Renal cortical epithelial cell (primary cell): ENCODE measurements around the gene TFAP2C. TPM values are rescaled to one million over a fixed set of nuclear protein-coding genes. Genes with fewer than 3 reads are reported as not detected.
"Not testable (repeated sequence)": the region's sequence is repeated elsewhere in the genome, so short reads cannot be mapped to it uniquely, and the experiment has no call there.

Source experiments
- DNase-seq: peaks from one replicate; pipeline ENCODE4 v3.0.0-alpha.2; 2011; ENCODE audit warnings: low read depth
- total RNA-seq: library from RNA; depleted of rRNA; stranded (reverse); fragments of >200 nt; gene quantifications from 2 replicates; pipeline ENCODE4 v1.2.3, GENCODE V29; 2014

The TFAP2C gene
- total RNA-seq, 1 donor from 2014 or later: not detected

GRCh38 chr20:56653211-56653610 lies 24.1 kb downstream of the TFAP2C start:
- DNase-seq: no peak

- DNase-seq: no peak
These were observed 27.5 kb downstream of the TFAP2C start for GRCh38 chr20:56656632-56657031.

GRCh38 chr20:56657879-56658278 lies 28.8 kb downstream of the TFAP2C start:
- DNase-seq: no peak

GRCh38 chr20:56658341-56658947 lies 29.3 kb downstream of the TFAP2C start:
- not testable (repeated sequence) for DNase-seq

- no peak for DNase-seq
These were observed 34.6 kb downstream of the TFAP2C start for GRCh38 chr20:56663660-56664059.

GRCh38 chr20:56664796-56665195 lies 35.7 kb downstream of the TFAP2C start:
- DNase-seq: no peak

- DNase-seq: no peak
These were observed 36.7 kb downstream of the TFAP2C start for GRCh38 chr20:56665806-56666205.

- DNase-seq: no peak
These were observed 44.3 kb downstream of the TFAP2C start for GRCh38 chr20:56673450-56673849.

- DNase-seq: no peak
These were observed 46.9 kb downstream of the TFAP2C start for GRCh38 chr20:56676001-56676400.

GRCh38 chr20:56676679-56677078 lies 47.6 kb downstream of the TFAP2C start:
- DNase-seq: no peak

- no peak for DNase-seq
These were observed 54.2 kb downstream of the TFAP2C start for GRCh38 chr20:56683077-56683865.

- DNase-seq: no peak
These were observed 56.8 kb downstream of the TFAP2C start for GRCh38 chr20:56685879-56686278.

- no peak for DNase-seq
These were observed 58.0 kb downstream of the TFAP2C start for GRCh38 chr20:56687061-56687460.

GRCh38 chr20:56688106-56688505 lies 59.0 kb downstream of the TFAP2C start:
- DNase-seq: no peak

Other genes with a start within 250 kb of the TFAP2C start
- 9.1 and 48.3 TPM in 2 replicates for gene AURKA, start 237.1 kb upstream of the TFAP2C start, total RNA-seq
- gene CSTF1, start 236.7 kb upstream of the TFAP2C start, total RNA-seq: 26.0 and 63.3 TPM in 2 replicates
- 0.20 TPM in 1 of 2 replicates, not detected in the other for gene CASS4, start 217.0 kb upstream of the TFAP2C start, total RNA-seq
- 82.3 and 95.0 TPM in 2 replicates for gene RTF2, start 160.7 kb upstream of the TFAP2C start, total RNA-seq
- gene FAM209A, start 104.6 kb upstream of the TFAP2C start, total RNA-seq: not detected in 2 replicates
- gene FAM209B, start 96.1 kb upstream of the TFAP2C start, total RNA-seq: not detected in 2 replicates